Activated CD4-positive, alpha-beta T cell treated with anti-CD3 and anti-CD28 coated beads for 36 hours (primary cell): ENCODE results near the gene LYG2. TPM values are rescaled to one million over a fixed set of nuclear protein-coding genes. Genes with fewer than 3 reads are reported as not detected.
"Not testable (repeated sequence)": the region's sequence is repeated elsewhere in the genome, so short reads cannot be mapped to it uniquely, and the experiment has no call there.

Source experiments
- ATAC-seq: fragments of 200-7000 bp; cut with Tn5 transposase; one replicate; pipeline ENCODE4 v1.10.0; 2021; ENCODE audit warnings: mild to moderate bottlenecking, moderate library complexity
- CTCF ChIA-PET: fragments of 350-600 bp; sonication (Branson Sonifier 250); formaldehyde crosslinking; loops from one replicate; lab custom pipeline; 2021; ENCODE audit warnings: antibody characterized with exemption; lab: Charles Lee
- POLR2A ChIA-PET: fragments of 350-600 bp; sonication (Branson Sonifier 250); formaldehyde crosslinking; loops from one replicate; lab custom pipeline; 2021; ENCODE audit warnings: antibody characterized with exemption, inconsistent platforms; lab: Charles Lee
- DNase-seq: peaks from one replicate; pipeline ENCODE4 v3.0.0-alpha.2; 2020
- H3K27ac Mint-ChIP-seq: one replicate; pipeline ENCODE4 v1.8.0; 2021; ENCODE audit warnings: mixed read lengths
- H3K27me3 Mint-ChIP-seq: one replicate; pipeline ENCODE4 v1.8.0; 2021; ENCODE audit warnings: mixed read lengths
- H3K36me3 Mint-ChIP-seq: one replicate; pipeline ENCODE4 v1.8.0; 2021; ENCODE audit warnings: low read depth, mixed read lengths
- H3K4me1 Mint-ChIP-seq: one replicate; pipeline ENCODE4 v1.8.0; 2021; ENCODE audit warnings: mixed read lengths
- H3K4me3 Mint-ChIP-seq: one replicate; pipeline ENCODE4 v1.8.0; 2021; ENCODE audit warnings: mild to moderate bottlenecking, moderate library complexity, mixed read lengths
- H3K9me3 Mint-ChIP-seq: one replicate; pipeline ENCODE4 v1.8.0; 2021; ENCODE audit warnings: low read depth, mixed read lengths
- intact Hi-C, 2 experiments: fragments of 100-400 bp; cut with DNase I in 1 of 2; cut with micrococcal nuclease in 1 of 2; formaldehyde crosslinking; loops; one replicate each; pipeline versions ENCODE4 v1.14.2 to v1.15.1; 2022 to 2024; cut with DNase I, micrococcal nuclease
- total RNA-seq, 2 experiments: library from RNA; stranded (reverse); gene quantifications; one replicate each; pipeline ENCODE4 v1.2.3, GENCODE V29; 2021

LYG2 gene
- total RNA-seq, 2 experiments from 2014 or later: not detected

GRCh38 chr2:99200076-99200800 lies 55.2 kb downstream of the LYG2 start:
- Mint-ChIP-seq H3K27ac (no peak overlapping the region), H3K4me3 (no peak overlapping the region), H3K36me3 (peaks cover 8% of the 10 kb centered on the region), H3K9me3 (no peaks in the 10 kb centered on the region), H3K27me3 (no peaks in the 10 kb centered on the region), H3K4me1 (peaks cover 2% of the 10 kb centered on the region)
- intact Hi-C loops: no loop called here
- ChIA-PET POLR2A (no interaction called here), CTCF (interaction anchor here (0.8 kb wide), 1 partner anchor 59 kb away, joined by 4 read pairs; the partner anchor contains the start of gene C2orf15)
- ATAC-seq (no peak), DNase-seq (no peak)

- ATAC-seq: no peak
- H3K4me3 Mint-ChIP-seq: no peak overlapping the region
These were observed 57.2 kb downstream of the LYG2 start for GRCh38 chr2:99198103-99198841.

GRCh38 chr2:99192364-99192763 lies 63.1 kb downstream of the LYG2 start:
- H3K27me3 Mint-ChIP-seq, H3K9me3 Mint-ChIP-seq, ATAC-seq, intact Hi-C loops, DNase-seq, POLR2A ChIA-PET, CTCF ChIA-PET, H3K4me3 Mint-ChIP-seq, H3K27ac Mint-ChIP-seq: not testable (repeated sequence)
- peaks cover 11% of the 10 kb centered on the region for H3K4me1 Mint-ChIP-seq
- peaks cover 43% of the 10 kb centered on the region for H3K36me3 Mint-ChIP-seq

More at GRCh38 chr2:99198103-99198841, 57.2 kb downstream of the LYG2 start:
- Mint-ChIP-seq H3K27me3 (no peaks in the 10 kb centered on the region), H3K36me3 (peaks cover 12% of the 10 kb centered on the region), H3K27ac (no peak overlapping the region), H3K9me3 (no peaks in the 10 kb centered on the region), H3K4me1 (peaks cover 4% of the 10 kb centered on the region)
- CTCF ChIA-PET: interaction anchor here (1.3 kb wide), 1 partner anchor 14 kb away, joined by 3 read pairs; no protein-coding TSS in a partner anchor
- intact Hi-C loops: no loop called here
- POLR2A ChIA-PET: no interaction called here
- no peak for DNase-seq

Other genes starting within 250 kb of the LYG2 start
- gene C2orf15, start 114.0 kb downstream of the LYG2 start, total RNA-seq: 1 to 10 TPM in 1 of 2 experiments, under 1 TPM in 1; 0.87 to 1.1 TPM
- 1 to 10 TPM; 6.4 to 9.4 TPM for gene TSGA10, start 100.7 kb downstream of the LYG2 start, total RNA-seq
- 1 to 10 TPM; 4.6 to 4.7 TPM for gene LIPT1, start 100.7 kb downstream of the LYG2 start, total RNA-seq
- 10 to 100 TPM; 66.3 to 70.9 TPM for gene MITD1, start 74.6 kb downstream of the LYG2 start, total RNA-seq
- gene MRPL30, start 74.5 kb downstream of the LYG2 start, total RNA-seq: 10 to 100 TPM; 30.8 to 31.2 TPM
- under 1 TPM; 0.66 to 0.86 TPM for gene LYG1, start 45.5 kb upstream of the LYG2 start, total RNA-seq
- gene TXNDC9, start 80.7 kb upstream of the LYG2 start, total RNA-seq: 10 to 100 TPM; 19.4 to 27.9 TPM
- 10 to 100 TPM; 79.0 to 95.4 TPM for gene EIF5B, start 81.7 kb upstream of the LYG2 start, total RNA-seq
- 10 to 100 TPM; 30.0 to 38.2 TPM for gene REV1, start 234.4 kb upstream of the LYG2 start, total RNA-seq